LHCN-M2 (cell line): ENCODE data around the gene NIP7. TPM values are rescaled to one million over a fixed set of nuclear protein-coding genes. Genes with fewer than 3 reads are reported as not detected.
A peak's percentile ranks its signal among the peaks of the same experiment; 100 is the strongest.
"Not testable (repeated sequence)": the region's sequence is repeated elsewhere in the genome, so short reads cannot be mapped to it uniquely, and the experiment has no call there.

ENCODE experiments used
- DNase-seq: peaks from one replicate; pipeline ENCODE4 v3.0.0-alpha.2; 2012; ENCODE audit warnings: low read depth
- total RNA-seq: library from RNA; depleted of rRNA; stranded (reverse); fragments of >200 nt; gene quantifications from 2 replicates; pipeline ENCODE4 v1.2.3, GENCODE V29; 2014

NIP7 gene
- total RNA-seq, 1 experiment from 2014 or later = 34.0 TPM

GRCh38 chr16:69344171-69344570, 4.6 kb downstream of the NIP7 start:
- no peak for DNase-seq

DNA sequence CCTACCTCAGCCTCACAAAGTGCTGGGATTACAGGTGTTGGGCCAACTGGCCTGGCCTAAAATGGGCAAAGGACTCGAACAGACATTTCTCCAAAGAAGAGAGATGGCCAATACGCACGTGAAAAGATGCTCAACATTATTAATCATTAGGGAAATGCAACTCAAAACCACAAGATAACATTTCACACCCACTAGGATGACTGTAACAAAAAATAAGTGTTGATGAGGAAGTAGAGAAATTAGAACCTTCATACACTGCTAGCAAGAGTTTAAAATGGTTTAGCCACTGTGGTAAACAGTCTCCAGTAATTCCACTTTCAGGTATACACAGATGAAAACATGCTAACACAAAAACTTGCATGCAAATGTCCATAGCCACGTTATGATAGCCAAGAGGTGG, 6.4 kb downstream of the NIP7 start:
- no peak for DNase-seq

GRCh38 chr16:69346683-69347082, 7.1 kb downstream of the NIP7 start:
- no peak for DNase-seq

GRCh38 chr16:69348222-69348621, 8.7 kb downstream of the NIP7 start:
- no peak for DNase-seq

DNA sequence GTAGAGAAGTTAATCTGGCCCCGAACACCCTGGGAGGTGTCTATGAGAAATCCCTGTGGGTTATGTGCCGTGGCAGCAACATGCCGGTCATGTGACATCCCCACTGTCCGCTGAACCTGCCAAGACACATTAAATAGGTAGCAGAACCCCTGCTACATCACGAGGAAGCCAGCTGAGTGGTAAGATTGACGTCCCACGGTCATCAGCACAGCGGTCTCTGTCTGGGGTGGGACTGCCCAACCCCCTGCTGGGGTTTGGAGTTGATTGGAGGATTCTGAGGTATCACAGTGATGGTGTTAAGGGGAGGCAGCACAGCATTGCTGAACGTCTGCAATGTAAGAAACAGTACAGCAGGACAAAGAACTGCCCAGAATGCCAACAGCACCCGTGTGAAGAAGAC, 10.0 kb downstream of the NIP7 start:
- no peak for DNase-seq

- DNase-seq = no peak
Measured at GRCh38 chr16:69350536-69351133, 11.1 kb downstream of the NIP7 start.

DNA sequence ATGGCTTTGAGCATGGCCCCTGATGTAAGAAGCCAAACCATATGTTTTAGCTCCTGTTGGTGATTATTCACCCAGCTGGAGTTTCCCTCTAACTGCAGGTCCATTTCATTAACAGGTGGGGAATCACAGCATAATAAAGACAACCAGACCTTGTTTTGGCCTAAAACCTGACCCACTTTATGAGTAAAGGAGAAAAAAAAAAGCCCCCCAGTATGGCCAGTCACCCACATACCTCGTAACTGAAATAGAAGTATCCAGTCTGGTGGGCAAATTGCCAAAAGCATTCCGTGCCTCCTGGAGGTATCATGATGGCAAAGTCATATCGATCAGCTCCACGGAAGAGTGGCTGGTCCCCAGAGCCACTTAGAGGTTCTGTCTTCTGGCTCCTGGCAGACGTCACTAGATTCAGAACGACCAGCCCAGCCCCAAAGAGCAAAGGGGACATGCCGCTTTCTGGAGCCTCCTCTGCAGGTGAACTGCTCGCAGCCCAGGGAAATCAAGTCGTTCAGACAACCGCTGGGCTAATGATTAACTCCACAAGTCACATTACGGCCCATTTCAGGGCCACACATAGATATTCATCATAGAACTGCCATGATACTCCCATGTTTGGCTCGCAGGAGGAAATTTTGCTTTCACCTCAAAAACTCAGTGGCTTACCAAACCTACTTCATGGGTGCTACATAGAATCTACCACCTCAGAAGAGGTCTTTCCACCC, 11.9 kb downstream of the NIP7 start, which contains the start of gene TMED6:
TMED6 (minus strand) TSS at position 478 of the 719 bp plus-strand sequence; CDS start at position 445, 33 bp downstream.
- no peak for DNase-seq

GRCh38 chr16:69360070-69360469, 20.5 kb downstream of the NIP7 start:
- not testable (repeated sequence) for DNase-seq

DNA sequence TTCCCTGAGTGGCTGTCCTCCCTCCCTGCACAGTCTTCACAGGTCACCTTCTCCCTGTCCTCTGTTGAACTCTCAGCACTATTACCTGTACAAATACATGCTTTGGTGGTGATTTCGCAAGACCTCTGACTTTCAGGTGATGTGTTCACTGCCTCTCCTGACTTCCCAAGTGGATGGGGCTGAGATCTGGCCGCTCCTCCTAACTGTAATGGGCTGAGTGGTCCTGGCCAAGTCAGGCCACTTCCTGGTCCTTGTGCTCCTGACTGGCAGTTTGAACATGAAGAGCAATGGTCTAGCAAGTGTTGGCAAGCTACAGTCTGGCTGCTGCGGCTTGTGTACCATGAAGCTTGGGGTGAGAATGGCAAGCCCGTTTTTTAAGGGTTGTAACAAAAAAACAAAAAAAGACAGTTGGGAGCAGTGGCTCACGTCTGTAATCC, 23.7 kb downstream of the NIP7 start:
- no peak for DNase-seq

- no peak for DNase-seq
Measured at GRCh38 chr16:69364088-69364487, 24.5 kb downstream of the NIP7 start.

- no peak for DNase-seq
Measured at GRCh38 chr16:69365901-69366300, 26.3 kb downstream of the NIP7 start.

DNA sequence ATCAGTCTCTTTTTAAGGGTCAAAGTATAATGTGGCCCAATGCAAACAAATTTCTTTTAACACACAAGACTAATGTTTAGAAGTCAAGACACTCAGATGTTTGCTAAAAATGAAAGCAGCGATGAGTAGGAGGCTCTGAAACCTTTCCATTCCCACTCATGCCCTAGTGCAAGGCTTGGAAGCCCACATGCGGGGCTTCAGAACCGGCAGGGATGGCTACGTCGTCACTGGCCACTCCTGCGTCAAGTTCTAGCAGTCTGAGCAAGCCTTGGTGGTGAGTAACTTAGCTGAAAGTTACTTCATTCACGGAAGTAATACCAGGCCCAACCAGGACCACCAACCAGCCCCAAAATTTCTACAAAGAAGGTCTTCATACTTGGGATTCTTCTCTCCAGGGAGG, 26.9 kb downstream of the NIP7 start:
- DNase-seq = no peak

DNA sequence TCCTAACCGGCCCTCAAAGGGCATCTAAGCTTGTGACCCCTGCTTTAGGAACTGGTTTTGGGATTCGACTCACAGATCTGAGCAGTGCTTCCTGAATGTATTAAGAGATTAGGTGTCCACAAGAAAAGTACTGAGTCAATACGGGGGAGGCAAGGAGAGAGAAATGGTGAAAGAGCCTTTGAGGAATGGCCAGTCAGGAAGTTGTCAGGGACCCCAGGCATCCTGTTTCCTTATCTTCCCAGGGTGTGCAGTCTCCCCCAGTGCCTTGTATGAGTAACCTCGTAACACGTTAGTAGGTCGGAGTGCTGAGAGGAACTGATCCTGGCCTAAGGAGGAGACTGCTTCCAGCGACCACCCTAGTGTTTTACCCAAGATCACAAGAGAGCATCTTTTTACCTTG, 28.4 kb downstream of the NIP7 start:
- peak; percentile 36 for DNase-seq

DNA sequence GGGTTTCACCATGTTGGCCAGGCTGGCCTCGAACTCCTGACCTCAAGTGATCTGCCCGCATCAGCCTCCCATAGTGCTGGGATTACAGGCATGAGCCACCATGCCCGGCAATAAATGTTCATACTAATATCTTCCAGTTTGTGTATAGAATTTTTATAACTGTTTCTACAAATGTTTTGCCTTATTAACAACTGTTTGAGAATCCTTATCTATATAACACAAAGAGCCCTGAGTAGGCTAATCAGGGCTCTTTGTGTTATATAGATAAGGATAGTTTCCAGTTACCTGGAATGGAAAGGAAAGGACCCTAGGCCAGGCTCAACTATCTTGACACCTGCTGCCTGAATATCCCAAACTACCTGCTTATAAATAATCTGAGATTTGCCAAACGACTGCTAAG, 29.3 kb downstream of the NIP7 start:
- DNase-seq = no peak

DNA sequence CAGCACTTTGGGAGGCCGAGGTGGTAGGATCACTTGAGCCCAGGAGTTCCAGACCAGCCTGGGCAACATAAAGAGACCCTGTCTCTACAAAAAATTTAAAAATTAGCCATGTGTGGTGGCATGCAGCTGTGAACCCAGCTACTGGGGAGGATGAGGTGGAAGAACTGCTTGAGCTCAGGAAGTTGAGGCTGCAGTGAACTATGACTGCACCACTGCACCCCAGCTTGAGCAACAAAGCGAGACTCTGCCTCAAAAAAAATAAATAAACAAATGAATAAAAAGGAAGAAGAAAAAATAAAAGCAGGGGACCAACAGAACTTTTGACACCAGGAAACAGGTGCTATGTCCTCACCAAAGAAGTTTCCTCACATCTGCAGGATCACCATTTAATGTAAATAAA, 32.0 kb downstream of the NIP7 start:
- no peak for DNase-seq

DNA sequence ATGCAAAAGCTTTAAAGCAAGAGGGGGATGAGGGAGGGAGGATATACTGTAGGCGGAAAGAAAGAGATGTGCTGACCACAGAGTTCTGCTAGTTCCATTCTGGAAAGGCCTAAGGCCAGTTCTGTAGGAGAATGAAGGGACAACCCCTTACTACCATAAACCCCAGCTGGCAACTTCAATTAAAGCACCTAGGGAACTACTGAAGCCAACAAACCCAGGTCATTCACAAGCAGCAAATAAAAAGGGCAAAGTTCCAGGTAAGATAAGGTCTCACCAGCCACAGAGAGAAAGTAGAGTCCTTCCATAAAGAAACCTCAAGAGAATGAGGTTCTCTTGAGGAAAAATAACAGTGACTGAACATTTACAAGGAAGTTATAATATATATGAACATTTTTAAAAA, 33.4 kb downstream of the NIP7 start:
- DNase-seq = no peak

DNA sequence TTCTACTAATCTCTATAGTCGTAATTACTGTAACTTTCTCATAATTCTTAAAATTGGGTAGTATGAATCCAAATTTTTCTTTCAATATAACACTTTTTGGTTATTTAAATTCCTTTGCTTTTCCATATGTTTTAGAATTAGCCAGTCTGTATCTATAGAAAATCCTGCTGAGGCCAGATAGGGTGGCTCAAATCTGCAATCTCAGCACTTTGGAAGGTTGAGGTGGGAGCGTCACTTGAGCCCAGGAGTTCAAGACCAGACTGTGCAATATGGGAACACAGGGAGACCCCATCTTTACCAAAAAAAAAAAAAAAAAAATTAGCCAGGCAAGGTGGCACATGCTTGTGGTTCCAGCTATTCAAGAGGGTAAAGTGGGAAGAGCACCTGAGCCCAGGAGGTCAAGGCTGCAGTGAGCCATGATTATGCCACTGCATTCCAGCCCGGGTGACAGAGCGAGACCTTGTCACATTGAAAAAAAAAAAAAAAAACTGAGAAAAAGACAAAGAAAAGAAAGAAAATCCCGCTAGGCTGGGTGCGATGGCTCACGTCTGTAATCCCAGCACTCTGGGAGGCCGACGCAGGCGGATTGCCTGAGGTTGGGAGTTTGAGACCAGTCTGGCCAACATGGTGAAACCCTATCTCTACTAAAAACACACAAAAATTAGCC, 37.0 kb downstream of the NIP7 start:
- no peak for DNase-seq

- DNase-seq = no peak
Measured at GRCh38 chr16:69378036-69378435, 38.5 kb downstream of the NIP7 start.

GRCh38 chr16:69378760-69379159, 39.2 kb downstream of the NIP7 start:
- no peak for DNase-seq

DNA sequence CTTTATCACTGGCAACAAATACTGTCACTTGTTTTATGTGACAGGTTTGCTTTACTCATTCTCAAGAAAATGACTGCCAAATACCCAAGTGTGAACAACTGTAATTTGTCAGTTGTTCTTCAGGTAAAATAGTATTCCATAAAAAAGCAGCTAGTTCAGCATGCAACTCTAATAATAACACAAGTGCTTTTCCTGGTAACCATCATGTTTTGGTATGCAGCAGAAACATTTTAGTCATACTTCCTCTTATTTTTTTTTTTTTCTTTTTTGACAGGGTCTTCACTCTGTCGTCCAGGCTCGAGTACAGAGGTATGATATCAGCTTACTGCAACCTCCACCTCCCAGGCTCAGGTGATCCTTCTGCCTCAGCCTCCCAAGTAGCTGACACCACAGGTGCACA, 41.7 kb downstream of the NIP7 start:
- DNase-seq = no peak

- DNase-seq = no peak
Measured at GRCh38 chr16:69382421-69382820, 42.8 kb downstream of the NIP7 start.

DNA sequence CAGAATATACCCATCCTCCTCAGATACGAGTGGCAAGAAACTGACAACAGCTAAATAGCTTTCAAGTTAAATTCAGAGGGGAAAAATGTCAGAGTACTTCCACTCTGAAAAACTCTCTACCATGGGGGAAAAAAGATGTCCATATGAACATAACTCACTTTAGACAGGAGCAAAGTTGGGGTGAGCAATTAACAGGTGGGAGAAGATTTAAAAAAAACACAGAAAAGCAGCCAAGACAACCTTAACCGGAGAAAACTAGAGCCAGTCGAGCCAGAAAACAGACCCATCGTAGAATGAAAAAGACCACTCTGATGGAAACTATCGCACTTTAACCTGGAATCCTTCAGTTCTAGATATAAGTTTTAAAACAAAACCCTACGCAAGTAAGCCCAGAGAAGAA, 45.4 kb downstream of the NIP7 start:
- no peak for DNase-seq

DNA sequence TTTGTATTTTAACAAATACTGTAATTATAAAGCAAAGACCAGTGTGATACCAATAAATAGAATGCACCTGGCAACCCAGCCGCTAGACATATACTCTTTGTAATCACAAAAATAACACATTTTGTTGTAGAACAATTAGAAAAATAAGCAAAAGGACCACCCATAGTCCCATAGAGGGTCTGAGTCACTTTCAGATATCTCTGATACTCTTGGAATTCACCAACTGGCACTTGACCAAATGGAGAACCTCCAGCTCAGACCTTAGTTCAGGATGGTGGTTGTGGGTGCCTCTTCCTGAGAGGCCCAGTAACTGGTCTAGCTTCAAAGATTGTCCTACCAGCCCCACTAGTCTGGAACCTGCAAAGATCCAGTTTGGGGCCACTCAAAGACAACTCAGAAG, 47.0 kb downstream of the NIP7 start:
- DNase-seq = peak; percentile 12
